ENCODE measurements around the gene TNFRSF1A.
"Not testable (repeated sequence)": the region's sequence is repeated elsewhere in the genome, so short reads cannot be mapped to it uniquely, and the experiment has no call there.

The TNFRSF1A gene

GRCh38 chr12:6297170-6297569 lies 44.7 kb downstream of the TNFRSF1A start:
- no peak overlapping the region for H3K4me3 ChIP-seq (ENCODE audit: low read depth in 1 of 2, low read length in 2 of 2)
- no peaks in the 10 kb centered on the region for H3K36me3 ChIP-seq (ENCODE audit: insufficient read depth, low read length)
- H3K9ac ChIP-seq (ENCODE audit: low read length), result no peak overlapping the region
- no peaks in the 10 kb centered on the region for H3K27me3 ChIP-seq (ENCODE audit: control insufficient read depth in 1 of 2, insufficient read depth in 2 of 2, low read length in 2 of 2)
- peaks cover 14% of the 10 kb centered on the region for H3K4me1 ChIP-seq (ENCODE audit: insufficient read depth, low read length)
- H3K9me3 ChIP-seq (ENCODE audit: low read length), result no peaks in the 10 kb centered on the region
- no peak overlapping the region for H3K27ac ChIP-seq (ENCODE audit: low read depth, low read length)

GRCh38 chr12:6295094-6295811 lies 46.6 kb downstream of the TNFRSF1A start:
- peaks cover 14% of the 10 kb centered on the region for H3K4me1 ChIP-seq (ENCODE audit: insufficient read depth, low read length)
- H3K4me3 ChIP-seq (ENCODE audit: low read depth in 1 of 2, low read length in 2 of 2), result no peak overlapping the region
- H3K27ac ChIP-seq (ENCODE audit: low read depth, low read length), result no peak overlapping the region
- no peaks in the 10 kb centered on the region for H3K9me3 ChIP-seq (ENCODE audit: low read length)
- H3K27me3 ChIP-seq (ENCODE audit: control insufficient read depth in 1 of 2, insufficient read depth in 2 of 2, low read length in 2 of 2), result no peaks in the 10 kb centered on the region
- no peak overlapping the region for H3K9ac ChIP-seq (ENCODE audit: low read length)
- no peaks in the 10 kb centered on the region for H3K36me3 ChIP-seq (ENCODE audit: insufficient read depth, low read length)

GRCh38 chr12:6294156-6295093 lies 47.5 kb downstream of the TNFRSF1A start:
- Histone ChIP-seq H3K4me3 (ENCODE audit: low read depth in 1 of 2, low read length in 2 of 2) (no peak overlapping the region), H3K27ac (ENCODE audit: low read depth, low read length) (no peak overlapping the region), H3K9me3 (ENCODE audit: low read length) (no peaks in the 10 kb centered on the region), H3K27me3 (ENCODE audit: control insufficient read depth in 1 of 2, insufficient read depth in 2 of 2, low read length in 2 of 2) (no peaks in the 10 kb centered on the region), H3K4me1 (ENCODE audit: insufficient read depth, low read length) (peaks cover 14% of the 10 kb centered on the region), H3K36me3 (ENCODE audit: insufficient read depth, low read length) (no peaks in the 10 kb centered on the region), H3K9ac (ENCODE audit: low read length) (no peak overlapping the region)

- H3K27ac ChIP-seq (ENCODE audit: low read depth, low read length), result no peak overlapping the region
- H3K4me1 ChIP-seq (ENCODE audit: insufficient read depth, low read length), result peaks cover 14% of the 10 kb centered on the region
- no peaks in the 10 kb centered on the region for H3K9me3 ChIP-seq (ENCODE audit: low read length)
Measured at GRCh38 chr12:6292606-6293005, 49.3 kb downstream of the TNFRSF1A start.

GRCh38 chr12:6289906-6290305 lies 52.0 kb downstream of the TNFRSF1A start:
- not testable (repeated sequence) for H3K4me1 ChIP-seq (ENCODE audit: insufficient read depth, low read length)

More at GRCh38 chr12:6292606-6293005, 49.3 kb downstream of the TNFRSF1A start:
- H3K9ac ChIP-seq (ENCODE audit: low read length), result no peak overlapping the region
- H3K36me3 ChIP-seq (ENCODE audit: insufficient read depth, low read length), result no peaks in the 10 kb centered on the region
- no peak overlapping the region for H3K4me3 ChIP-seq (ENCODE audit: low read depth in 1 of 2, low read length in 2 of 2)
- no peaks in the 10 kb centered on the region for H3K27me3 ChIP-seq (ENCODE audit: control insufficient read depth in 1 of 2, insufficient read depth in 2 of 2, low read length in 2 of 2)

GRCh38 chr12:6289081-6289480 lies 52.8 kb downstream of the TNFRSF1A start:
- not testable (repeated sequence) for H3K9me3 ChIP-seq (ENCODE audit: low read length); H3K27ac ChIP-seq (ENCODE audit: low read depth, low read length); H3K36me3 ChIP-seq (ENCODE audit: insufficient read depth, low read length); H3K4me3 ChIP-seq (ENCODE audit: low read depth in 1 of 2, low read length in 2 of 2); H3K27me3 ChIP-seq (ENCODE audit: control insufficient read depth in 1 of 2, insufficient read depth in 2 of 2, low read length in 2 of 2); H3K9ac ChIP-seq (ENCODE audit: low read length); H3K4me1 ChIP-seq (ENCODE audit: insufficient read depth, low read length)

More at GRCh38 chr12:6289906-6290305, 52.0 kb downstream of the TNFRSF1A start:
- H3K9ac ChIP-seq (ENCODE audit: low read length); H3K36me3 ChIP-seq (ENCODE audit: insufficient read depth, low read length); H3K27me3 ChIP-seq (ENCODE audit: control insufficient read depth in 1 of 2, insufficient read depth in 2 of 2, low read length in 2 of 2); H3K4me3 ChIP-seq (ENCODE audit: low read depth in 1 of 2, low read length in 2 of 2); H3K9me3 ChIP-seq (ENCODE audit: low read length); H3K27ac ChIP-seq (ENCODE audit: low read depth, low read length): not testable (repeated sequence)

- no peaks in the 10 kb centered on the region for H3K36me3 ChIP-seq (ENCODE audit: insufficient read depth, low read length)
- H3K9me3 ChIP-seq (ENCODE audit: low read length), result no peaks in the 10 kb centered on the region
- H3K27ac ChIP-seq (ENCODE audit: low read depth, low read length), result no peak overlapping the region
- no peaks in the 10 kb centered on the region for H3K27me3 ChIP-seq (ENCODE audit: control insufficient read depth in 1 of 2, insufficient read depth in 2 of 2, low read length in 2 of 2)
- H3K4me1 ChIP-seq (ENCODE audit: insufficient read depth, low read length), result no peaks in the 10 kb centered on the region
- no peak overlapping the region for H3K9ac ChIP-seq (ENCODE audit: low read length)
- no peak overlapping the region for H3K4me3 ChIP-seq (ENCODE audit: low read depth in 1 of 2, low read length in 2 of 2)
Measured at GRCh38 chr12:6288235-6288634, 53.6 kb downstream of the TNFRSF1A start.

- no peak overlapping the region for H3K4me3 ChIP-seq (ENCODE audit: low read depth in 1 of 2, low read length in 2 of 2)
- H3K9ac ChIP-seq (ENCODE audit: low read length), result no peak overlapping the region
- H3K36me3 ChIP-seq (ENCODE audit: insufficient read depth, low read length), result no peaks in the 10 kb centered on the region
- no peaks in the 10 kb centered on the region for H3K4me1 ChIP-seq (ENCODE audit: insufficient read depth, low read length)
- H3K27ac ChIP-seq (ENCODE audit: low read depth, low read length), result no peak overlapping the region
- H3K9me3 ChIP-seq (ENCODE audit: low read length), result no peaks in the 10 kb centered on the region
- H3K27me3 ChIP-seq (ENCODE audit: control insufficient read depth in 1 of 2, insufficient read depth in 2 of 2, low read length in 2 of 2), result no peaks in the 10 kb centered on the region
Measured at GRCh38 chr12:6285532-6286306, 56.2 kb downstream of the TNFRSF1A start.

- Histone ChIP-seq H3K9ac (ENCODE audit: low read length) (no peak overlapping the region), H3K27ac (ENCODE audit: low read depth, low read length) (no peak overlapping the region), H3K4me1 (ENCODE audit: insufficient read depth, low read length) (peaks cover 5% of the 10 kb centered on the region), H3K9me3 (ENCODE audit: low read length) (no peaks in the 10 kb centered on the region), H3K4me3 (ENCODE audit: low read depth in 1 of 2, low read length in 2 of 2) (no peak overlapping the region), H3K27me3 (ENCODE audit: control insufficient read depth in 1 of 2, insufficient read depth in 2 of 2, low read length in 2 of 2) (no peaks in the 10 kb centered on the region), H3K36me3 (ENCODE audit: insufficient read depth, low read length) (no peaks in the 10 kb centered on the region)
Measured at GRCh38 chr12:6285063-6285477, 56.8 kb downstream of the TNFRSF1A start.

GRCh38 chr12:6284273-6284672 lies 57.6 kb downstream of the TNFRSF1A start:
- Histone ChIP-seq H3K9ac (ENCODE audit: low read length) (no peak overlapping the region), H3K4me1 (ENCODE audit: insufficient read depth, low read length) (peaks cover 13% of the 10 kb centered on the region), H3K4me3 (ENCODE audit: low read depth in 1 of 2, low read length in 2 of 2) (no peak overlapping the region), H3K9me3 (ENCODE audit: low read length) (no peaks in the 10 kb centered on the region), H3K36me3 (ENCODE audit: insufficient read depth, low read length) (no peaks in the 10 kb centered on the region), H3K27ac (ENCODE audit: low read depth, low read length) (no peak overlapping the region), H3K27me3 (ENCODE audit: control insufficient read depth in 1 of 2, insufficient read depth in 2 of 2, low read length in 2 of 2) (no peaks in the 10 kb centered on the region)

GRCh38 chr12:6282453-6282840 lies 59.4 kb downstream of the TNFRSF1A start:
- Histone ChIP-seq H3K27ac (ENCODE audit: low read depth, low read length) (no peak overlapping the region), H3K27me3 (ENCODE audit: control insufficient read depth in 1 of 2, insufficient read depth in 2 of 2, low read length in 2 of 2) (no peaks in the 10 kb centered on the region), H3K4me1 (ENCODE audit: insufficient read depth, low read length) (peaks cover 26% of the 10 kb centered on the region), H3K9ac (ENCODE audit: low read length) (no peak overlapping the region), H3K4me3 (ENCODE audit: low read depth in 1 of 2, low read length in 2 of 2) (no peak overlapping the region), H3K36me3 (ENCODE audit: insufficient read depth, low read length) (no peaks in the 10 kb centered on the region), H3K9me3 (ENCODE audit: low read length) (no peaks in the 10 kb centered on the region)

Measured in muscle layer of colon (tissue), 2 donors.